Measurements from ENCODE around the gene FAM174B. TPM values are rescaled to one million over a fixed set of nuclear protein-coding genes. Genes with fewer than 3 reads are reported as not detected.

FAM174B gene
- polyA plus RNA-seq, 1 donor from 2014 or later = 20.1 TPM

- Histone ChIP-seq H3K9ac (ENCODE audit: low read length) (no peak overlapping the region), H3K27me3 (ENCODE audit: insufficient read depth, low read depth, low read length) (no peaks in the 10 kb centered on the region), H3F3A (ENCODE audit: insufficient read depth, low read length, poor library complexity, severe bottlenecking) (no peaks in the 10 kb centered on the region), H3K36me3 (ENCODE audit: insufficient read depth, low read length) (no peaks in the 10 kb centered on the region), H3K4me3 (ENCODE audit: low read length) (no peak overlapping the region), H3K9me3 (ENCODE audit: low read length) (peaks cover 5% of the 10 kb centered on the region), H3K4me2 (ENCODE audit: low read length) (no peak overlapping the region), H3K79me2 (replicated peaks; ENCODE audit: insufficient read depth, low read length) (no peaks in the 10 kb centered on the region), H4K20me1 (ENCODE audit: insufficient read depth) (no peaks in the 10 kb centered on the region), H3K9me2 (ENCODE audit: insufficient read depth, low read length) (no peaks in the 10 kb centered on the region), H2AFZ (ENCODE audit: low read depth, low read length) (no peak overlapping the region), H3K27ac (ENCODE audit: low read length) (no peak overlapping the region)
- TF ChIP-seq, protein P1, sequence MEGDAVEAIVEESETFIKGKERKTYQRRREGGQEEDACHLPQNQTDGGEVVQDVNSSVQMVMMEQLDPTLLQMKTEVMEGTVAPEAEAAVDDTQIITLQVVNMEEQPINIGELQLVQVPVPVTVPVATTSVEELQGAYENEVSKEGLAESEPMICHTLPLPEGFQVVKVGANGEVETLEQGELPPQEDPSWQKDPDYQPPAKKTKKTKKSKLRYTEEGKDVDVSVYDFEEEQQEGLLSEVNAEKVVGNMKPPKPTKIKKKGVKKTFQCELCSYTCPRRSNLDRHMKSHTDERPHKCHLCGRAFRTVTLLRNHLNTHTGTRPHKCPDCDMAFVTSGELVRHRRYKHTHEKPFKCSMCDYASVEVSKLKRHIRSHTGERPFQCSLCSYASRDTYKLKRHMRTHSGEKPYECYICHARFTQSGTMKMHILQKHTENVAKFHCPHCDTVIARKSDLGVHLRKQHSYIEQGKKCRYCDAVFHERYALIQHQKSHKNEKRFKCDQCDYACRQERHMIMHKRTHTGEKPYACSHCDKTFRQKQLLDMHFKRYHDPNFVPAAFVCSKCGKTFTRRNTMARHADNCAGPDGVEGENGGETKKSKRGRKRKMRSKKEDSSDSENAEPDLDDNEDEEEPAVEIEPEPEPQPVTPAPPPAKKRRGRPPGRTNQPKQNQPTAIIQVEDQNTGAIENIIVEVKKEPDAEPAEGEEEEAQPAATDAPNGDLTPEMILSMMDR (IDR thresholded peaks at IDR 0.05; ENCODE audit: poor library complexity, severe bottlenecking) = no peak
Measured at GRCh38 chr15:92687746-92688145, 32.2 kb upstream of the FAM174B start.

GRCh38 chr15:92687195-92687602, 31.6 kb upstream of the FAM174B start:
- Histone ChIP-seq H3K4me3 (ENCODE audit: low read length) (no peak overlapping the region), H3K9me3 (ENCODE audit: low read length) (peaks cover 5% of the 10 kb centered on the region), H3F3A (ENCODE audit: insufficient read depth, low read length, poor library complexity, severe bottlenecking) (no peaks in the 10 kb centered on the region), H3K79me2 (replicated peaks; ENCODE audit: insufficient read depth, low read length) (no peaks in the 10 kb centered on the region), H3K27ac (ENCODE audit: low read length) (no peak overlapping the region), H3K9ac (ENCODE audit: low read length) (no peak overlapping the region), H3K9me2 (ENCODE audit: insufficient read depth, low read length) (no peaks in the 10 kb centered on the region), H3K36me3 (ENCODE audit: insufficient read depth, low read length) (no peaks in the 10 kb centered on the region), H2AFZ (ENCODE audit: low read depth, low read length) (no peak overlapping the region), H3K27me3 (ENCODE audit: insufficient read depth, low read depth, low read length) (no peaks in the 10 kb centered on the region), H3K4me2 (ENCODE audit: low read length) (no peak overlapping the region), H4K20me1 (ENCODE audit: insufficient read depth) (no peaks in the 10 kb centered on the region)
- TF ChIP-seq EZH2 (IDR thresholded peaks at IDR 0.05; ENCODE audit: borderline replicate concordance, insufficient read depth, low read length, poor library complexity, severe bottlenecking) = no peak

DNA sequence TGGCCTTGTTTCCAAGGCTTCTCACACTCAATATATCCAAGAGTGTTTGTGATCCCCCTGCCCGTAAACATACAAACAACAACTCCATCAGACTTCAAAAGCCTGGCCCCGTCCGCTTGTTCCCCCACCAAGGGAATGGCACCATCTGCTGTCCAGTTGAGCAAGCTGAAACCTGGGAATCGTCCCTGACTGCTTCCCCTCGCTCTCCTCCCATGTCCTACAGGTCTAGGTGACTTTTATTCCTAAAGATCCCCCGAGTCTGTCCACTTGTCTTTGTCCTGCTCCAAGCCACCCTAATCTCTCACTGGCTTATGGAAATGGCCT, 27.9 kb upstream of the FAM174B start:
- H2AFZ ChIP-seq (ENCODE audit: low read depth, low read length) = no peak overlapping the region
- no peaks in the 10 kb centered on the region for H3K27me3 ChIP-seq (ENCODE audit: insufficient read depth, low read depth, low read length)
- H3K9me2 ChIP-seq (ENCODE audit: insufficient read depth, low read length) = no peaks in the 10 kb centered on the region
- H3K9me3 ChIP-seq (ENCODE audit: low read length) = no peaks in the 10 kb centered on the region
- H3K27ac ChIP-seq (ENCODE audit: low read length) = no peak overlapping the region
- no peak overlapping the region for H3K4me3 ChIP-seq (ENCODE audit: low read length)
- H3K4me2 ChIP-seq (ENCODE audit: low read length) = no peak overlapping the region
- no peak overlapping the region for H3K9ac ChIP-seq (ENCODE audit: low read length)
- H3K79me2 ChIP-seq (replicated peaks; ENCODE audit: insufficient read depth, low read length) = no peaks in the 10 kb centered on the region
- H3K36me3 ChIP-seq (ENCODE audit: insufficient read depth, low read length) = no peaks in the 10 kb centered on the region
- H4K20me1 ChIP-seq (ENCODE audit: insufficient read depth) = no peaks in the 10 kb centered on the region
- TF ChIP-seq, protein P1 (IDR thresholded peaks at IDR 0.05; ENCODE audit: poor library complexity, severe bottlenecking) = no peak
- TF ChIP-seq TAF1 (IDR thresholded peaks at IDR 0.05; ENCODE audit: low read depth) (no peak), EZH2 (IDR thresholded peaks at IDR 0.05; ENCODE audit: borderline replicate concordance, insufficient read depth, low read length, poor library complexity, severe bottlenecking) (no peak), EP300 (conservative IDR thresholded peaks at IDR 0.05; ENCODE audit: poor library complexity, severe bottlenecking) (no peak), POLR2AphosphoS5 (IDR thresholded peaks at IDR 0.05) (no peak), MXI1 (conservative IDR thresholded peaks at IDR 0.05; ENCODE audit: poor library complexity, severe bottlenecking) (no peak), RAD21 (conservative IDR thresholded peaks at IDR 0.05) (no peak), SMC3 (conservative IDR thresholded peaks at IDR 0.05; ENCODE audit: poor library complexity) (no peak), REST (IDR thresholded peaks at IDR 0.05; ENCODE audit: borderline replicate concordance) (no peak)
- no peaks in the 10 kb centered on the region for H3F3A ChIP-seq (ENCODE audit: insufficient read depth, low read length, poor library complexity, severe bottlenecking)
